Activated CD8-positive, alpha-beta memory T cell treated with anti-CD3 and anti-CD28 coated beads for 24 hours (primary cell): ENCODE data around the gene LRRC8D.

Experiments
- DNase-seq: peaks from one replicate; pipeline ENCODE4 v3.0.0-alpha.2; 2020

The LRRC8D gene

DNA sequence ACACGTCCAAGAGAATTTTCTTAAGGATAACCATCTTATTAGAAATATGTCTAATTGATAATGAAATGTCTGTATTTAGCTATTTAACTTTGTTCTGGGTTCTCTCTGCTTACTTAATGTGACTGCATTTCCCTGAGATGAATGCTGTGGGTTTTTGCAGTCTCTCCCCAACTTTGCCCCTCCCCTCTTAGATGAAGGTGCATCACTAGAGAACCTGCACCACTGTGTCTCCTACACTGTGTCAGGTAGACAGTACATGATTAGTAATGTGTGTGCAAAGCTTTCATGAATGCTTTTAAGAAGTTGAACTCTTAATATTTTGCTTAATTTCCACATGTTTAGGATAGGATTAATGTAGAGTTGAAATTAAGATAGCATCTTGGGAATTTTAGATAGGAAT is 51.7 kb downstream of the LRRC8D start:
- DNase-seq = no peak

- no peak for DNase-seq
These were observed 52.5 kb downstream of the LRRC8D start for GRCh38 chr1:89873288-89873687.

DNA sequence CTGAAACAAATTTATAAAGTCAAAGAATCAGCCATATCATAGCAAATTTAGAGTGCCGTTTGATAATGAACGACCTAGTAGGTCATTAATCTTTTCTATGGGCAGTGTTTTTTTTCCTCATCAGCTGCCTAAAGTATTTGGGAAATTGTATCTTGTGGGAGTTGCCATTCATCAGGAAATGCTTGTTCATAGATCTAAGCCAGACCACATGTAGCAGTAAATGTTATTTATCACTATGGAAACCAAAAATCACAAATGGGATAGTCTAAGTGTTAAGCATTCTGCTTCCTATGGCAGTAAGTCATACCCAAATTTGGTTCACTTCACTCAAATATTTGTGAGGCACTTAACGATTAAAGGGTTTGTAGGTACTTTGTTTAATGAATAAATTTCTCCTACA is 52.9 kb downstream of the LRRC8D start:
- DNase-seq = no peak

DNA sequence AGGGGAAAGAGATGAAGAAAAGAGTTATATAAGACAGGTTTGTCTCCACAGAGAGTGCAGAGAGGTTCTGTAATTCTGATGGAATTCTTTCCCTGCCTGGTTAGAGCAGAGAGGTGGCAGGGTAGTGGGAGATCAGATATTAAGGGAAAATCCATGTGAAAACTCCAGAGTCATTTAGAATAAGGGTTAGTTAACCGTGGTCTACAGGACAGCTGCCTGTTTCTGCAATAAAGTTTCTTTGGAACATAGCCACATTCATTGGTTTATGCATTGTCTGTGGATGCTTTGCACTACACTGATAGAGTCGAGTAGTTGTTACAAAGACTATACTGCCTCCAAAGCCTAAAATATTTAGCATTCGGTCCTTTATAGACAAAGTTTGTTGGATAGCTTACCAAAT is 55.6 kb downstream of the LRRC8D start:
- no peak for DNase-seq

- no peak for DNase-seq
These were observed 56.9 kb downstream of the LRRC8D start for GRCh38 chr1:89877756-89878155.

DNA sequence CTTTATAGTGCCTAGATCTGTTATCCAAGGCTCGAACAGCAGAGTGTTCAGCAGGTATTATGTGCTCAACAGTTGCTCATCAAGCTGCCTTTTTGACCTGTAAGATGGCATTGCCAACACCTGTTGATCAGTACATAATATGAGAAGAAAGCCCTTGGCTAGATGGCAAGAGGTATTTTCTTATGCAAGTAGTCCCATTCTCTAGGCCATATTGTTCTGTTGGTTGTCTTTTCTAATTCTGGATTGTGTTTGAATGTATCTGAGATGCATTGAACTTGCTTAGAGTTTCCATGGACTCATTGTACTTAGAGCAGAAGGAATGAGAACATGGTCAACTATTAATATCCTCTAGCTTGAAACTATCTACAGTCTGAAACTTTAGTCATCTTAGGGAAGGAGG is 57.4 kb downstream of the LRRC8D start:
- DNase-seq = no peak

DNA sequence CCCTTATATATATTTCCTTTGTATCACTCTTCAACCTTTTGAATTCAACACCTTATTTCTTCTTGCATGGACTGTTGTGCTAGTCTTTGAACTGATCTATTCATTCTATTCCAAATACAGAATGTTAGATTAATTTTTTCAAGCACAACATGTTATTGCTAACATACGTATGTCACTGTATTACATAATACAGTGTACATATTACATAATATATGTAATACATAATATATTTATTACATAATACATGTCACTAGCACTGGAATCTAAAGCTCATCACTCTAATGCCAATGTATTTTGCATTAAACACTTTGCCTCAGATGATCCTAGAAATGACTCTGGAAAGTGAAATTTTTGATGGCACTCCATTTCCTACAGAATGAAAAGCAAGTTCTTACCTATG is 59.8 kb downstream of the LRRC8D start:
- DNase-seq = no peak

GRCh38 chr1:89881415-89882058 is 60.7 kb downstream of the LRRC8D start:
- DNase-seq = no peak

GRCh38 chr1:89882348-89883029 is 61.7 kb downstream of the LRRC8D start:
- DNase-seq = no peak

DNA sequence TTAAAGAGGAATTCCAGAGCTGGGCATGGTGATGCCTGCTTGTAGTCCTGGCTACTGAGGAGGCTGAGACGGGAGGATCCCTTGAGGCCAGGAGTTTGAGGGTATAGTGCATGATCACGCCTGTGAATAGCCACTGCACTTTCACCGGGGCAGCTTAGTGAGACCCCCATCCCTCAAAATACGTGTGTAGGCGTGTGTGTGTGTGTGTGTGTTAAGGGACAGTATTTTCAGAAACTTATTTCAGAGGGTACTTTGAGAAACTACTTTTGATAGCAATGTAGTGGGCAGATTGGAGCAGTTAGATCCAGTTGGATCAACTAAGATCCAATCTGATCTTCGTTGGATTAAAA is 62.2 kb downstream of the LRRC8D start:
- no peak for DNase-seq

DNA sequence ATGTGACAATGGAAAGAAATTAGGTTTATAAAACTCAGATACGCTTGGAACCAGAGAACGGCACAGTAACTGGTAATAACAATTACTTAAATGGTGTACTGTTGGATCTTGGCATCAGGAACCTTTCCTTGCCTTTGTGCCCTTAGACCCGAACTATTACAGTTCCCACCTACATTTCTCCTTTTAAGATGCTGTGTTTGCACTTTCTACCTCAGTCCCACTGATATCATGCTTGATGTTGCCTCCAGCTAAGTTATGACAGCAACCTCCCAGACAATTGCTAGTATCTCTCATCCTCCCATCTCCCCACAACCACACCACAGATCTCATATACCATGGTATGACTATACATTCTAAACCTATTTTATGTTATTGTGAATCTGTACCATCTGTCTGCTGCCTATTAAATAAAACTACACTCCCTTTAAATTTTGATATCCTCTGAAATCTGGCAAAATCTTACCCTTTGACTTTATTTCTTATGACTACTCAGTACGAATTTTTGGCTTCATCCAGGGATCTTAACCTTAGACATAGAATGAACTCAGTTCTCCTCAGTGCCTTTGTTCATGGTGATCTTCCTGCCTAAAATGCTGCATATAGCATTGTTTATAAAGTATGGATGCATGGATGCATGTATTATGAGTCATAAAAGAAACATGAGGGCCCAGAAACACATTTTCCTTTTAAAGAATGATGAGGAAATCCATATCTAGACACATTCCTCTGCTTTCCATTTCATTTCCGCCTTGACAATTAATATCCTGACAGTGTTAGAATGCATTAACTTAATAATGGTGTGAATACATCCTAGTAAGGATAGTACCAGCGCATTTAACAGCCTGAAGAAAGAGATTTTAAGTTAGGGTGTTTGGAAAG is 64.1 kb downstream of the LRRC8D start:
- no peak for DNase-seq

DNA sequence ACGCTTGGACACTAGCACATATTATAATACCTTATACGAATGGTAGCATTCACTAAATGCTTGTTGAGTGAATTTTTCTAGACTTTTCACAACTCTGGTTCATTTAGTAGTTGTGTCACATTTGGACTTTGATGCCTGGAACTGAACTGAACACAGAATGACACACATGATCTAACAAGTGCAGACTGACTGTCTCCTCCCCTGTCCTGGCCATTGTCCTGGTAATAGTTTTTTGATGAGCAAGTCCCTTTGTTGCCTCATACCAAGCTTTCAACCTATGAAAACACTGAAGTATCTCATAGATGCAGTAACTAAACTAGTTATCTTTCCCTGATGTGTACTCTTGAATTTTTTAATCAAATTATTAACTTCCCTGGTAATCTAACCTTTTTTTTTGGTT is 66.4 kb downstream of the LRRC8D start:
- no peak for DNase-seq

GRCh38 chr1:89887713-89888112 is 66.9 kb downstream of the LRRC8D start:
- no peak for DNase-seq

DNA sequence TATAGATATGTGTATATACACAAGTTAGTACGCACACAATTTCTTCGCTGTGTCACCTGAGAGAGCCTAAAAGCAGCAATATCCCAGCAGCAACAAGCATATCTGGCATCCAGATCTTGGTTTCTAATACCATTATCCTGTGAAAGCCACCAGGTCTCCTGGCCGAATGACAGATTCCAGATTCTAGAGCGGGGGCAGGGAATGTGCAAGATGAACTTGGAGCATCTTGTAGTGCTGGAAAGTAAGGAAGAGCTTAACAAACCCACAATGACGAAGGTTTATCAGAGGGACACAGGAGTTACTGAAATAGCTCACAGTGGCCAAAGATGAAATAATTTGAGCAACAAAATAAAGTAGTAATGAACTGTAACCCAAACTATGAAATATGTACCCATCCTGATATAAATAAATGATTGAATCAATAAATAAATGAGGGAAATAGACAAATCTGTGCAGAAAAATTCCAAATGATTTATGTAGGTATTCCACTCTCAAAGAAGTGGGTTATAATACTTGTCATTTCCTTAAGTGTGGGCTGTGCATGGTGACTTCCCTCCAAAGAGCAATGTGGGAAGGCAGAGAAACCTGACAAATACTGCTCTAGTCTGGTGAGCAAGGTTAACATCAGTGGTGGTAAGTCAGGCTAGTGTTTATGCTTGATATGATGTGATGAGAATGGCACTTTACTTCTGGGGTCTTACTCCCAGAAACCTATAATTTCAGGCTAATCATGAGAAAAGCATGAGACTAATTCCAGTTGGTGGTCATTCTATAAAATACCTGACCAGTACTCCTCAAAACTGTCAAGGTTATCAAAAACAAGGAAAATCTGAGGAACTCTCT is 67.9 kb downstream of the LRRC8D start:
- DNase-seq = no peak

GRCh38 chr1:89889323-89889615 is 68.4 kb downstream of the LRRC8D start:
- no peak for DNase-seq

- no peak for DNase-seq
These were observed 69.4 kb downstream of the LRRC8D start for GRCh38 chr1:89890085-89890752.

GRCh38 chr1:89892816-89893215 is 72.0 kb downstream of the LRRC8D start:
- DNase-seq = no peak

GRCh38 chr1:89894210-89895201 is 73.7 kb downstream of the LRRC8D start:
- DNase-seq = no peak

- DNase-seq = no peak
These were observed 75.5 kb downstream of the LRRC8D start for GRCh38 chr1:89896105-89896942.

DNA sequence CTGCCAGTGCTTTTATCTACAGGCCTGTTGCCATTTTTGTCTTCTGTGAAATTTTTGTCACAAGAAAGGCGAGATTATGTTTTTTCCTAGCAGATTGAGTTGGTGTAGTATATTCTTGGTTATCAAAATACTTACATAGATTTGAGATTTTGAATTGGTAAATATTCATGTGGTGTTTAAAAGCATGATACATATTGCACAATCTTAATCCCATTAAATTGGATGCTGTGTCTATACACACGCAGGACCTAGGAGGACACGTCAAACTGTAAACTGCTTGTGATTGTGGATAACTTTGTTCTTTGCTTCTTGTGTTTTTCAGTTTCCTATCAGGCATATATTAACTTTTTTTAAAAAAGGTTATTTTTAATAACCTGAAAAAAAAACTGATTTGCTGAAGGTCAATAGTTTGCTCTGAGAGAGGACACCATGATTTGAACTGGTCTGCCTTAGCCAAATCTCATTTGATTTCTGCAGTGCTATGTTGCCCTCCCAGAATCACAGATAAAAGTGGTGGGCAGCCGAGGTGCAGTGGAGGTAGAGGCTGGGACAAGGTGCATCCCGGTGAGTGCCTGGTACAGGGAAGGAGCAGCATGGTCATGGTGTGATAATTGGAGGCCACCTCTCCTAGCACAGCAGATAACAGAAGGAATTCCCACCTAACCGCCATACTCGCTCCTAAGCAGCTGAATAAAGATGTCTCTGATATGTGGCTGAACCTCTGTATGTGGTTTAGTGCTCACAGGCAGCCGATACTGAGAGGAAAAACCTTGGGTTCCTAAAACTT is 76.7 kb downstream of the LRRC8D start:
- DNase-seq = no peak
